GM12878 (cell line): ENCODE measurements around the gene BAK1. TPM values are rescaled to one million over a fixed set of nuclear protein-coding genes. Genes with fewer than 3 reads are reported as not detected.

ENCODE experiments used
- ATAC-seq: fragments of 200-7000 bp; cut with Tn5 transposase; 3 replicates; pipeline ENCODE4 v1.9.1; 2020; ENCODE audit warnings: mild to moderate bottlenecking, moderate library complexity
- BruUV-seq: library from RNA; stranded (reverse); fragments of 400-500 nt; replicated peaks from 2 replicates; lab custom pipeline; 2021; lab: Mats Ljungman, UMichigan
- CTCF ChIA-PET: fragments of 300-600 bp; sonication (Branson Sonifier 250); formaldehyde crosslinking; extraction: SDS; loops from one replicate; lab custom pipeline; 2021; ENCODE audit warnings: inconsistent platforms; lab: Yijun Ruan, JAX
- POLR2A ChIA-PET: fragments of 350-600 bp; formaldehyde crosslinking; extraction: SDS; loops from one replicate; lab custom pipeline; 2021; ENCODE audit warnings: inconsistent platforms; lab: Charles Lee
- RAD21 ChIA-PET: fragments of 300-600 bp; sonication (Branson Sonifier 250); formaldehyde crosslinking; loops from one replicate; lab custom pipeline; 2023; ENCODE audit warnings: antibody characterized with exemption; ENCODE audit not compliant: unreplicated experiment; lab: Charles Lee
- SMC1A ChIA-PET: fragments of 300-600 bp; sonication (Branson Sonifier 250); formaldehyde crosslinking; loops from one replicate; lab custom pipeline; 2023; ENCODE audit not compliant: unreplicated experiment, uncharacterized antibody; lab: Charles Lee
- DNase-seq: peaks from one replicate; pipeline ENCODE4 v3.0.0-alpha.2; 2011; ENCODE audit warnings: low read depth, low spot score
- FAIRE-seq: peaks from 3 replicates; lab custom pipeline; 2011; peaks lifted over from hg19 to GRCh38; lab: Jason Lieb, UNC
- H2AFZ ChIP-seq: 2 replicates; pipeline ENCODE4 v1.6.0; 2011; ENCODE audit warnings: low read depth, low read length, control low read depth; ENCODE audit not compliant: control insufficient read depth
- H3K27ac ChIP-seq: 2 replicates; pipeline ENCODE4 v1.5.1; 2011; ENCODE audit warnings: control low read depth; ENCODE audit not compliant: control insufficient read depth, insufficient read depth
- H3K27me3 ChIP-seq, 2 experiments: replicated peaks in 1 of 2; 2 replicates each; pipeline versions ENCODE4 v1.6.0 to v1.6.1; 2011; ENCODE audit warnings: low read length in 1 of 2; ENCODE audit not compliant: control insufficient read depth in 2 of 2, insufficient read depth in 2 of 2
- H3K36me3 ChIP-seq, 2 experiments: 2 replicates each; pipeline ENCODE4 v1.5.1; 2011; ENCODE audit warnings: low read length in 1 of 2; ENCODE audit not compliant: control insufficient read depth in 2 of 2, insufficient read depth in 2 of 2
- H3K4me1 ChIP-seq: 2 replicates; pipeline ENCODE4 v1.6.1; 2011; ENCODE audit warnings: mild to moderate bottlenecking, low read length, moderate library complexity, mixed read lengths; ENCODE audit not compliant: control insufficient read depth, insufficient read depth
- H3K4me2 ChIP-seq: 2 replicates; pipeline ENCODE4 v1.6.0; 2011; ENCODE audit warnings: control low read depth; ENCODE audit not compliant: control insufficient read depth, insufficient read depth
- H3K4me3 ChIP-seq: fragments of 200-600 bp; sonication (generic); 2 replicates; pipeline ENCODE4 v1.5.1; 2016
- H3K79me2 ChIP-seq: 2 replicates; pipeline ENCODE4 v1.6.0; 2011; ENCODE audit warnings: low read length; ENCODE audit not compliant: control insufficient read depth, insufficient read depth
- H3K9ac ChIP-seq: 2 replicates; pipeline ENCODE4 v1.8.0; 2011; ENCODE audit warnings: low read length, control low read depth, mixed read lengths; ENCODE audit not compliant: control insufficient read depth, insufficient read depth
- H3K9me3 ChIP-seq: replicated peaks from 3 replicates; pipeline ENCODE4 v1.5.1; 2011; ENCODE audit warnings: mild to moderate bottlenecking, low read length; ENCODE audit not compliant: control insufficient read depth, insufficient read depth
- H4K20me1 ChIP-seq: 2 replicates; pipeline ENCODE4 v1.6.0; 2011; ENCODE audit not compliant: control insufficient read depth, insufficient read depth
- BCL11A ChIP-seq: IDR thresholded peaks from 2 replicates; pipeline ENCODE4 v1.6.1; 2011; ENCODE audit warnings: low read depth, low read length
- CBFB ChIP-seq: IDR thresholded peaks from 2 replicates; pipeline ENCODE4 v1.6.1; 2016; ENCODE audit warnings: antibody characterized with exemption, low read depth
- CHD2 ChIP-seq: IDR thresholded peaks from 2 replicates; pipeline ENCODE4 v1.6.1; 2011; ENCODE audit warnings: low read depth, low read length, improper control_type of control experiment, borderline replicate concordance
- FOS ChIP-seq: IDR thresholded peaks from 3 replicates; pipeline ENCODE4 v1.6.1; 2011; ENCODE audit warnings: borderline replicate concordance; ENCODE audit not compliant: insufficient read length; ENCODE audit errors: extremely low read depth
- GATAD2B ChIP-seq: fragments of 450-650 bp; conservative IDR thresholded peaks from 2 replicates; pipeline ENCODE4 v1.6.1; 2017; ENCODE audit warnings: low read depth, mild to moderate bottlenecking, moderate library complexity
- KDM1A ChIP-seq: fragments of 200-600 bp; sonication (generic); IDR thresholded peaks from 2 replicates; pipeline ENCODE4 v1.6.1; 2016; ENCODE audit warnings: borderline replicate concordance
- MTA2 ChIP-seq: fragments of 450-650 bp; IDR thresholded peaks from 2 replicates; pipeline ENCODE4 v1.6.1; 2016; ENCODE audit warnings: low read depth, mild to moderate bottlenecking, moderate library complexity
- POLR2AphosphoS5 ChIP-seq: IDR thresholded peaks from 2 replicates; pipeline ENCODE4 v1.6.1; 2011; ENCODE audit warnings: mild to moderate bottlenecking, low read length, inconsistent platforms
- RCOR1 ChIP-seq: conservative IDR thresholded peaks from 2 replicates; pipeline ENCODE4 v1.6.1; 2012; ENCODE audit warnings: low read depth, low read length, improper control_type of control experiment
- SMAD5 ChIP-seq: IDR thresholded peaks from 2 replicates; pipeline ENCODE4 v1.6.1; 2016; ENCODE audit warnings: antibody characterized with exemption, low read depth
- SREBF1 ChIP-seq: IDR thresholded peaks from 2 replicates; pipeline ENCODE4 v1.6.1; 2012; ENCODE audit warnings: mild to moderate bottlenecking, low read length
- SRF ChIP-seq, 2 experiments: IDR thresholded peaks; 2 replicates each; pipeline ENCODE4 v1.6.1; 2011; ENCODE audit warnings: low read depth in 2 of 2, low read length in 2 of 2, mild to moderate bottlenecking in 1 of 2, moderate library complexity in 1 of 2
- TCF3 ChIP-seq: IDR thresholded peaks from 2 replicates; pipeline ENCODE4 v1.6.1; 2012; ENCODE audit warnings: low read depth, mild to moderate bottlenecking, low read length, borderline replicate concordance; ENCODE audit not compliant: insufficient read depth
- ZNF24 ChIP-seq: fragments of 450-650 bp; IDR thresholded peaks from 2 replicates; pipeline ENCODE4 v1.6.1; 2017; ENCODE audit warnings: antibody characterized with exemption, mild to moderate bottlenecking
- WGBS: methylation state at CpG from one replicate; pipeline ENCODE4 v1.1.6; 2016; ENCODE audit warnings: low lambda C conversion rate; ENCODE audit not compliant: insufficient replicate concordance, insufficient coverage; ENCODE audit errors: missing lambda C conversion rate; 5-methylcytosine and 5-hydroxymethylcytosine counted together
- in situ Hi-C: fragments of 300-500 bp; cut with MboI; formaldehyde crosslinking; loops from 9 replicates; pipeline ENCODE4 v1.14.3; 2018; ENCODE audit warnings: mixed read lengths
- intact Hi-C: fragments of 100-400 bp; cut with micrococcal nuclease; formaldehyde crosslinking; loops from one replicate; pipeline ENCODE4 v1.14.2; 2022; ENCODE audit not compliant: unreplicated experiment
- polyA plus RNA-seq, 11 experiments: library from polyadenylated mRNA; depleted of rRNA in 4 of 11; unstranded in 6 of 11; stranded (reverse) in 5 of 11; fragments of >200 nt; fragmentation: Nextera tagmentation in 4 of 11; fragmentation: Illumina TruSeq in 1 of 11; extraction: Ambion mirVana in 4 of 11; extraction: Trizol in 1 of 11; gene quantifications; 1 replicate in 1 of 11; 2 replicates in 10 of 11; pipeline versions ENCODE4 v1.2.1 to v1.2.3, GENCODE V29; 2011 to 2016; ENCODE audit warnings: inconsistent platforms in 2 of 11, missing spikeins in 2 of 11, low read depth in 1 of 11
- total RNA-seq, 4 experiments: library from RNA; depleted of rRNA in 3 of 4; stranded (reverse); fragments of >200 nt in 3 of 4; fragmentation: Illumina TruSeq in 1 of 4; extraction: Trizol in 1 of 4; gene quantifications; 2 replicates each; pipeline versions ENCODE4 v1.2.1 to v1.2.3, GENCODE V29; 2013 to 2021
- TF ChIP-seq, protein P1 (sequence below): fragments of 450-650 bp; IDR thresholded peaks from 2 replicates; pipeline ENCODE4 v1.6.1; 2014; ENCODE audit warnings: mild to moderate bottlenecking
- TF ChIP-seq, protein P2 (sequence below): IDR thresholded peaks from 2 replicates; pipeline ENCODE4 v1.6.1; 2012; ENCODE audit warnings: low read depth, low read length, improper control_type of control experiment
- TF ChIP-seq, protein P3 (sequence below): fragments of 450-650 bp; formaldehyde crosslinking; IDR thresholded peaks from 2 replicates; pipeline ENCODE4 v1.5.0; 2022; ENCODE audit warnings: mild to moderate bottlenecking, missing genetic modification characterization

Gene BAK1
- total and polyA plus RNA-seq, 10 of the 15 experiments (the other 5 are each of a cell fraction or from before 2014, with no cell fraction given), result 6.3 to 65.8 (median 29.6) TPM

DNA sequence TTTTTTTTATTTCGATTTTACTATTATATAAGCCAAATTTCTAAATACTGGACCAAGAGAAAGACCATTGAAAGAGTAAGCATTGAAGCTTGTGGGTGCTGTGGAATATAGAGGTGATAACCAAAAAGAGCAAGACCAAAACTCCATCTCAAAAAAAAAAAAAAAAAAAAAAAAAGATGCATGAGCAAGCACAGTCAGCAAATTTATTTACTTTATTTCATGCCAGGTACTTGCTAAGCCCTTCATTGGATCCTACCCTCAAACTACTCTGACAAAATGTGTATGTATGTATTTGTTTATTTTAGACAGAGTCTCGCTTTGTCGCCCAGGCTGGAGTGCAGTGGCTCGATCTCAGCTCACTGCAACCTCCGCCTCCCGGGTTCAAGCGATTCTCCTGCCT, 27.8 kb downstream of the BAK1 start:
- no peak for TF ChIP-seq POLR2AphosphoS5
- TF ChIP-seq, protein P1, sequence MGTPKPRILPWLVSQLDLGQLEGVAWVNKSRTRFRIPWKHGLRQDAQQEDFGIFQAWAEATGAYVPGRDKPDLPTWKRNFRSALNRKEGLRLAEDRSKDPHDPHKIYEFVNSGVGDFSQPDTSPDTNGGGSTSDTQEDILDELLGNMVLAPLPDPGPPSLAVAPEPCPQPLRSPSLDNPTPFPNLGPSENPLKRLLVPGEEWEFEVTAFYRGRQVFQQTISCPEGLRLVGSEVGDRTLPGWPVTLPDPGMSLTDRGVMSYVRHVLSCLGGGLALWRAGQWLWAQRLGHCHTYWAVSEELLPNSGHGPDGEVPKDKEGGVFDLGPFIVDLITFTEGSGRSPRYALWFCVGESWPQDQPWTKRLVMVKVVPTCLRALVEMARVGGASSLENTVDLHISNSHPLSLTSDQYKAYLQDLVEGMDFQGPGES, result no peak
- no peak for TF ChIP-seq CHD2
- no peak for TF ChIP-seq MTA2
- no peak for TF ChIP-seq SREBF1
- TF ChIP-seq, protein P2, sequence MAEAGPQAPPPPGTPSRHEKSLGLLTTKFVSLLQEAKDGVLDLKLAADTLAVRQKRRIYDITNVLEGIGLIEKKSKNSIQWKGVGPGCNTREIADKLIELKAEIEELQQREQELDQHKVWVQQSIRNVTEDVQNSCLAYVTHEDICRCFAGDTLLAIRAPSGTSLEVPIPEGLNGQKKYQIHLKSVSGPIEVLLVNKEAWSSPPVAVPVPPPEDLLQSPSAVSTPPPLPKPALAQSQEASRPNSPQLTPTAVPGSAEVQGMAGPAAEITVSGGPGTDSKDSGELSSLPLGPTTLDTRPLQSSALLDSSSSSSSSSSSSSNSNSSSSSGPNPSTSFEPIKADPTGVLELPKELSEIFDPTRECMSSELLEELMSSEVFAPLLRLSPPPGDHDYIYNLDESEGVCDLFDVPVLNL, result no peak
- no peak for TF ChIP-seq GATAD2B
- TF ChIP-seq, protein P3, sequence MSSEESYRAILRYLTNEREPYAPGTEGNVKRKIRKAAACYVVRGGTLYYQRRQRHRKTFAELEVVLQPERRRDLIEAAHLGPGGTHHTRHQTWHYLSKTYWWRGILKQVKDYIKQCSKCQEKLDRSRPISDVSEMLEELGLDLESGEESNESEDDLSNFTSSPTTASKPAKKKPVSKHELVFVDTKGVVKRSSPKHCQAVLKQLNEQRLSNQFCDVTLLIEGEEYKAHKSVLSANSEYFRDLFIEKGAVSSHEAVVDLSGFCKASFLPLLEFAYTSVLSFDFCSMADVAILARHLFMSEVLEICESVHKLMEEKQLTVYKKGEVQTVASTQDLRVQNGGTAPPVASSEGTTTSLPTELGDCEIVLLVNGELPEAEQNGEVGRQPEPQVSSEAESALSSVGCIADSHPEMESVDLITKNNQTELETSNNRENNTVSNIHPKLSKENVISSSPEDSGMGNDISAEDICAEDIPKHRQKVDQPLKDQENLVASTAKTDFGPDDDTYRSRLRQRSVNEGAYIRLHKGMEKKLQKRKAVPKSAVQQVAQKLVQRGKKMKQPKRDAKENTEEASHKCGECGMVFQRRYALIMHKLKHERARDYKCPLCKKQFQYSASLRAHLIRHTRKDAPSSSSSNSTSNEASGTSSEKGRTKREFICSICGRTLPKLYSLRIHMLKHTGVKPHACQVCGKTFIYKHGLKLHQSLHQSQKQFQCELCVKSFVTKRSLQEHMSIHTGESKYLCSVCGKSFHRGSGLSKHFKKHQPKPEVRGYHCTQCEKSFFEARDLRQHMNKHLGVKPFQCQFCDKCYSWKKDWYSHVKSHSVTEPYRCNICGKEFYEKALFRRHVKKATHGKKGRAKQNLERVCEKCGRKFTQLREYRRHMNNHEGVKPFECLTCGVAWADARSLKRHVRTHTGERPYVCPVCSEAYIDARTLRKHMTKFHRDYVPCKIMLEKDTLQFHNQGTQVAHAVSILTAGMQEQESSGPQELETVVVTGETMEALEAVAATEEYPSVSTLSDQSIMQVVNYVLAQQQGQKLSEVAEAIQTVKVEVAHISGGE (CRISPR knock-in tag), result no peak
- TF ChIP-seq SRF (IDR thresholded peaks at IDR 0.05; ENCODE audit: low read depth in 2 of 2, low read length in 2 of 2), result no peak
- TF ChIP-seq CBFB, result no peak
- no peak for TF ChIP-seq TCF3
- no peak for TF ChIP-seq BCL11A
- TF ChIP-seq KDM1A, result no peak
- TF ChIP-seq ZNF24, result no peak
- no peak for TF ChIP-seq FOS
- no peak for TF ChIP-seq RCOR1
- TF ChIP-seq SMAD5, result no peak
- TF ChIP-seq, all 136 proteins: peak for 0
- 85% methylated on average over 7 of the region's 7 CpGs for WGBS
- ATAC-seq (no peak), DNase-seq (no peak), FAIRE-seq (no peak)
- ChIA-PET POLR2A (no interaction called here), RAD21 (interaction anchor here (0.7 to 1.1 kb wide), 2 partner anchors 20 to 98 kb away, joined by 3 to 6 read pairs; no protein-coding TSS in a partner anchor), SMC1A (interaction anchor here (1.6 kb wide), 1 partner anchor 55 kb away, joined by 5 read pairs; no protein-coding TSS in a partner anchor), CTCF (interaction anchor here (1.5 kb wide), 1 partner anchor 56 kb away, joined by 4 read pairs; no protein-coding TSS in a partner anchor)
- H3K9me3 ChIP-seq, result no peaks in the 10 kb centered on the region
- no peaks in the 10 kb centered on the region for H3K36me3 ChIP-seq
- intact Hi-C loops (no loop called here), in situ Hi-C loops (no loop called here)
- H3K27me3 ChIP-seq, result no peaks in the 10 kb centered on the region
- no TSS peak for BruUV-seq
- no peak overlapping the region for H3K4me2 ChIP-seq
- H2AFZ ChIP-seq, result no peak overlapping the region
- H3K27ac ChIP-seq, result no peak overlapping the region
- no peak overlapping the region for H3K4me3 ChIP-seq
- no peaks in the 10 kb centered on the region for H4K20me1 ChIP-seq
- no peaks in the 10 kb centered on the region for H3K79me2 ChIP-seq
- H3K9ac ChIP-seq, result no peak overlapping the region
- no peaks in the 10 kb centered on the region; the same call in 1 of the 2 replicates for H3K4me1 ChIP-seq
